Mesodermal cell (in vitro differentiated cells): ENCODE measurements around the gene LILRA2.
"Not testable (repeated sequence)": the region's sequence is repeated elsewhere in the genome, so short reads cannot be mapped to it uniquely, and the experiment has no call there.

Experiments
- H3K27ac ChIP-seq: 2 replicates; pipeline ENCODE4 v1.7.0; 2013; ENCODE audit warnings: mild to moderate bottlenecking, low read depth, low read length, moderate library complexity; ENCODE audit not compliant: severe bottlenecking
- H3K36me3 ChIP-seq: 2 replicates; pipeline ENCODE4 v1.7.1; 2013; ENCODE audit warnings: mild to moderate bottlenecking, low read length, moderate library complexity; ENCODE audit not compliant: control insufficient read depth, insufficient read depth
- H3K4me1 ChIP-seq: one replicate; pipeline ENCODE4 v1.7.1; 2013; ENCODE audit warnings: mild to moderate bottlenecking, low read length; ENCODE audit not compliant: insufficient read depth, control insufficient read depth, poor library complexity, severe bottlenecking
- H3K4me3 ChIP-seq: 2 replicates; pipeline ENCODE4 v1.7.0; 2013; ENCODE audit warnings: low read length, control low read depth, mild to moderate bottlenecking; ENCODE audit not compliant: insufficient read depth, poor library complexity, severe bottlenecking; ENCODE audit errors: extremely low read depth
- H3K9me3 ChIP-seq: 2 replicates; pipeline ENCODE4 v1.7.1; 2013; ENCODE audit warnings: mild to moderate bottlenecking, low read length, moderate library complexity; ENCODE audit not compliant: control insufficient read depth
- WGBS, 2 experiments: methylation state at CpG; one replicate each; pipeline ENCODE4 v1.1.5; 2013; ENCODE audit warnings: missing lambda C conversion rate in 2 of 2; ENCODE audit not compliant: insufficient coverage in 2 of 2; 5-methylcytosine and 5-hydroxymethylcytosine counted together

The LILRA2 gene

GRCh38 chr19:54587026-54587425 is 13.4 kb downstream of the LILRA2 start:
- WGBS, 2 experiments, result 58 to 65% methylated on average over 6 of the region's 7 CpGs
- no peak overlapping the region for H3K27ac ChIP-seq
- peaks cover 42% of the 10 kb centered on the region for H3K9me3 ChIP-seq
- no peaks in the 10 kb centered on the region for H3K4me1 ChIP-seq
- H3K36me3 ChIP-seq, result no peaks in the 10 kb centered on the region
- H3K4me3 ChIP-seq, result no peak overlapping the region

- WGBS, 2 experiments, result 40 to 50% methylated on average over 4 to 6 of the region's 6 CpGs
- not testable (repeated sequence) for H3K4me1 ChIP-seq, H3K27ac ChIP-seq, H3K36me3 ChIP-seq, H3K4me3 ChIP-seq
- peaks cover 61% of the 10 kb centered on the region for H3K9me3 ChIP-seq
Measured at GRCh38 chr19:54593445-54593844, 19.9 kb downstream of the LILRA2 start, which contains the start of gene LILRA1. Gene LILRA1, plus strand, starts transcription at chr19:54593632. Its CDS starts 613 bp downstream, at chr19:54594245.

GRCh38 chr19:54593931-54594626 is 20.5 kb downstream of the LILRA2 start:
- not testable (repeated sequence) for H3K4me3 ChIP-seq, H3K36me3 ChIP-seq, H3K4me1 ChIP-seq, H3K27ac ChIP-seq
- WGBS, 2 experiments, result 77 to 80% methylated on average over 1 to 3 of the region's 9 CpGs
- peaks cover 61% of the 10 kb centered on the region for H3K9me3 ChIP-seq

- no peak overlapping the region for H3K27ac ChIP-seq
- peaks cover 61% of the 10 kb centered on the region for H3K9me3 ChIP-seq
- no peaks in the 10 kb centered on the region for H3K4me1 ChIP-seq
- WGBS, 2 experiments, result 60 to 71% methylated on average over 1 to 2 of the region's 5 CpGs
- no peak overlapping the region for H3K4me3 ChIP-seq
- no peaks in the 10 kb centered on the region for H3K36me3 ChIP-seq
Measured at GRCh38 chr19:54594737-54595136, 21.1 kb downstream of the LILRA2 start.

GRCh38 chr19:54595680-54596436 is 22.3 kb downstream of the LILRA2 start:
- not testable (repeated sequence) for H3K4me3 ChIP-seq
- 78 to 83% methylated on average over 17 to 25 of the region's 26 CpGs for WGBS, 2 experiments

GRCh38 chr19:54600212-54600611 is 26.6 kb downstream of the LILRA2 start:
- H3K36me3 ChIP-seq, result no peaks in the 10 kb centered on the region
- no peaks in the 10 kb centered on the region for H3K4me1 ChIP-seq
- H3K9me3 ChIP-seq, result peaks cover 43% of the 10 kb centered on the region
- no peak overlapping the region for H3K4me3 ChIP-seq
- WGBS, 2 experiments, result 44 to 56% methylated on average over 1 to 2 of the region's 5 CpGs
- no peak overlapping the region for H3K27ac ChIP-seq

More at GRCh38 chr19:54595680-54596436, 22.3 kb downstream of the LILRA2 start:
- H3K36me3 ChIP-seq, H3K27ac ChIP-seq, H3K4me1 ChIP-seq: not testable (repeated sequence)
- H3K9me3 ChIP-seq, result peaks cover 58% of the 10 kb centered on the region

- 29% methylated on average over 1 of the region's 4 CpGs; no CpG with 5 or more reads in 1 of the 2 experiments for WGBS, 2 experiments
- peaks cover 64% of the 10 kb centered on the region for H3K9me3 ChIP-seq
Measured at GRCh38 chr19:54606230-54606629, 32.6 kb downstream of the LILRA2 start.

GRCh38 chr19:54606891-54607784 is 33.5 kb downstream of the LILRA2 start:
- Histone ChIP-seq H3K4me1 (no peaks in the 10 kb centered on the region), H3K4me3 (no peak overlapping the region), H3K36me3 (no peaks in the 10 kb centered on the region), H3K9me3 (peaks cover 67% of the 10 kb centered on the region), H3K27ac (no peak overlapping the region)
- 44 to 63% methylated on average over 9 to 11 of the region's 16 CpGs for WGBS, 2 experiments

More at GRCh38 chr19:54606230-54606629, 32.6 kb downstream of the LILRA2 start:
- Histone ChIP-seq H3K4me1 (no peaks in the 10 kb centered on the region), H3K36me3 (no peaks in the 10 kb centered on the region), H3K4me3 (no peak overlapping the region), H3K27ac (no peak overlapping the region)

GRCh38 chr19:54607785-54608150 is 34.2 kb downstream of the LILRA2 start:
- WGBS, 2 experiments, result 57 to 60% methylated on average over 1 to 3 of the region's 5 CpGs
- no peaks in the 10 kb centered on the region for H3K36me3 ChIP-seq
- H3K4me3 ChIP-seq, result no peak overlapping the region
- H3K9me3 ChIP-seq, result peaks cover 69% of the 10 kb centered on the region
- H3K27ac ChIP-seq, result no peak overlapping the region
- H3K4me1 ChIP-seq, result no peaks in the 10 kb centered on the region

GRCh38 chr19:54608205-54608604 is 34.6 kb downstream of the LILRA2 start:
- peaks cover 71% of the 10 kb centered on the region for H3K9me3 ChIP-seq

More at GRCh38 chr19:54608205-54608604, 34.6 kb downstream of the LILRA2 start:
- WGBS, 2 experiments, result 81 to 87% methylated on average over 5 to 6 of the region's 7 CpGs
- no peaks in the 10 kb centered on the region for H3K4me1 ChIP-seq
- no peaks in the 10 kb centered on the region for H3K36me3 ChIP-seq
- H3K27ac ChIP-seq, result no peak overlapping the region
- H3K4me3 ChIP-seq, result no peak overlapping the region
